Stimulated activated naive CD4-positive, alpha-beta T cell (primary cell): ENCODE measurements around the gene PIMREG.

ENCODE experiments used
- DNase-seq, 6 experiments: peaks; one replicate each; lab custom pipeline; 2025; lab: John Stamatoyannopoulos, UW

PIMREG gene

GRCh38 chr17:6443692-6444570 lies at the start of gene PIMREG:
Gene PIMREG, plus strand, starts transcription at chr17:6444455. Its CDS starts 656 bp downstream, at chr17:6445111.
- peak; percentile 75 to 91 (median 84) for DNase-seq

GRCh38 chr17:6398955-6399354 lies 45.3 kb upstream of the PIMREG start:
- DNase-seq: no peak

- DNase-seq: no peak
These were observed 42.0 kb upstream of the PIMREG start for GRCh38 chr17:6402258-6402657.

- no peak for DNase-seq
These were observed 36.0 kb upstream of the PIMREG start for GRCh38 chr17:6408276-6408675.

GRCh38 chr17:6408735-6409134 lies 35.5 kb upstream of the PIMREG start:
- DNase-seq: no peak

GRCh38 chr17:6413065-6413464 lies 31.2 kb upstream of the PIMREG start:
- no peak for DNase-seq

GRCh38 chr17:6415616-6416015 lies 28.6 kb upstream of the PIMREG start:
- DNase-seq: no peak

GRCh38 chr17:6420173-6420641 lies 24.0 kb upstream of the PIMREG start:
- DNase-seq: peak in 2 of 6 experiments; percentile 8 to 10

GRCh38 chr17:6421700-6422604 lies 22.3 kb upstream of the PIMREG start:
- peak; percentile 18 to 70 (median 51) for DNase-seq

- DNase-seq: no peak
These were observed 21.5 kb upstream of the PIMREG start for GRCh38 chr17:6422654-6423241.

- DNase-seq: no peak
These were observed 20.3 kb upstream of the PIMREG start for GRCh38 chr17:6423931-6424330.

GRCh38 chr17:6425407-6425806 lies 18.8 kb upstream of the PIMREG start:
- DNase-seq: no peak

GRCh38 chr17:6426356-6427101 lies 17.7 kb upstream of the PIMREG start:
- DNase-seq: no peak

- DNase-seq: peak in 5 of 6 experiments; percentile 8 to 62 (median 39)
These were observed 16.9 kb upstream of the PIMREG start for GRCh38 chr17:6427279-6427781.

GRCh38 chr17:6428207-6428965 lies 15.9 kb upstream of the PIMREG start:
- DNase-seq: no peak

GRCh38 chr17:6429266-6429665 lies 15.0 kb upstream of the PIMREG start:
- DNase-seq: no peak

- no peak for DNase-seq
These were observed 13.5 kb upstream of the PIMREG start for GRCh38 chr17:6430769-6431168.

GRCh38 chr17:6435051-6435450 lies 9.2 kb upstream of the PIMREG start, which contains the start of gene AIPL1:
Gene AIPL1, minus strand, starts transcription at chr17:6435121. Its CDS starts 17 bp downstream, at chr17:6435104.
- no peak for DNase-seq

- DNase-seq: peak; percentile 18 to 61 (median 50)
These were observed 8.3 kb upstream of the PIMREG start for GRCh38 chr17:6435968-6436367.

- DNase-seq: no peak
These were observed 6.8 kb upstream of the PIMREG start for GRCh38 chr17:6437466-6437865.
